Nephron (organoid): Measurements from ENCODE around the gene CAD.
"Not testable (repeated sequence)": the region's sequence is repeated elsewhere in the genome, so short reads cannot be mapped to it uniquely, and the experiment has no call there.

ENCODE experiments used
- H3K27ac Mint-ChIP-seq, 3 experiments: 2 replicates each; pipeline ENCODE4 v1.8.0; 2020; ENCODE audit warnings: mixed read lengths in 3 of 3, mild to moderate bottlenecking in 2 of 3, moderate library complexity in 1 of 3
- H3K27me3 Mint-ChIP-seq: 2 replicates; pipeline ENCODE4 v1.8.0; 2021; ENCODE audit warnings: low read depth, mild to moderate bottlenecking, moderate library complexity, mixed read lengths
- H3K36me3 Mint-ChIP-seq: 2 replicates; pipeline ENCODE4 v1.8.0; 2020; ENCODE audit warnings: low read depth, mixed read lengths
- H3K4me1 Mint-ChIP-seq: 2 replicates; pipeline ENCODE4 v1.8.0; 2020; ENCODE audit warnings: mixed read lengths
- H3K4me3 Mint-ChIP-seq, 3 experiments: 2 replicates each; pipeline ENCODE4 v1.8.0; 2020; ENCODE audit warnings: mild to moderate bottlenecking in 3 of 3, mixed read lengths in 3 of 3, moderate library complexity in 2 of 3
- H3K9me3 Mint-ChIP-seq: 2 replicates; pipeline ENCODE4 v1.8.0; 2020; ENCODE audit warnings: mixed read lengths
- CTCF ChIP-seq, 3 experiments: fragments of 200-600 bp; sonication (generic); IDR thresholded peaks; one replicate each; pipeline ENCODE4 v1.5.0; 2021; ENCODE audit warnings: antibody characterized with exemption in 3 of 3; ENCODE audit not compliant: unreplicated experiment in 3 of 3

Gene CAD

GRCh38 chr2:27271631-27272340 is 54.6 kb downstream of the CAD start:
- Mint-ChIP-seq H3K4me3 (no peak overlapping the region), H3K27ac (no peak overlapping the region), H3K9me3 (no peaks in the 10 kb centered on the region), H3K4me1 (no peaks in the 10 kb centered on the region), H3K36me3 (no peaks in the 10 kb centered on the region), H3K27me3 (peaks cover 43% of the 10 kb centered on the region)
- TF ChIP-seq CTCF (IDR thresholded peaks at IDR 0.05; ENCODE audit: unreplicated experiment in 3 of 3), result no peak

GRCh38 chr2:27272537-27273522 is 55.7 kb downstream of the CAD start:
- not testable (repeated sequence) for H3K4me3 Mint-ChIP-seq, H3K9me3 Mint-ChIP-seq, H3K36me3 Mint-ChIP-seq, H3K4me1 Mint-ChIP-seq, H3K27ac Mint-ChIP-seq
- H3K27me3 Mint-ChIP-seq, result peaks cover 51% of the 10 kb centered on the region

GRCh38 chr2:27275211-27276150 is 58.3 kb downstream of the CAD start, which contains the start of gene DNAJC5G:
Gene DNAJC5G (plus strand): TSS chr2:27275433. CDS start chr2:27276729, 1,296 bp downstream.
- Mint-ChIP-seq H3K27me3 (peaks cover 48% of the 10 kb centered on the region), H3K4me1 (peaks cover 6% of the 10 kb centered on the region), H3K4me3 (no peak within 1 kb of the TSS), H3K9me3 (no peaks in the 10 kb centered on the region), H3K27ac (no peak within 1 kb of the TSS), H3K36me3 (no peaks in the 10 kb centered on the region)
- no peak for TF ChIP-seq CTCF (IDR thresholded peaks at IDR 0.05; ENCODE audit: unreplicated experiment in 3 of 3)

- TF ChIP-seq CTCF (IDR thresholded peaks at IDR 0.05; ENCODE audit: unreplicated experiment in 3 of 3), result no peak
- Mint-ChIP-seq H3K27me3 (peaks cover 39% of the 10 kb centered on the region), H3K9me3 (no peaks in the 10 kb centered on the region), H3K36me3 (no peaks in the 10 kb centered on the region), H3K4me3 (no peak overlapping the region), H3K27ac (no peak overlapping the region), H3K4me1 (peaks cover 31% of the 10 kb centered on the region)
Observed at GRCh38 chr2:27278010-27278409, 60.8 kb downstream of the CAD start.

GRCh38 chr2:27280826-27281225 is 63.7 kb downstream of the CAD start:
- Mint-ChIP-seq H3K4me1 (peaks cover 46% of the 10 kb centered on the region), H3K36me3 (no peaks in the 10 kb centered on the region), H3K9me3 (no peaks in the 10 kb centered on the region), H3K27me3 (peaks cover 28% of the 10 kb centered on the region), H3K4me3 (no peak overlapping the region), H3K27ac (peak overlapping the region in 2 of 3 experiments; percentile 74 to 95)
- no peak for TF ChIP-seq CTCF (IDR thresholded peaks at IDR 0.05; ENCODE audit: unreplicated experiment in 3 of 3)
